ENCODE results near the gene UHMK1. TPM values are rescaled to one million over a fixed set of nuclear protein-coding genes. Genes with fewer than 3 reads are reported as not detected.

UHMK1 gene
- total RNA-seq, 6 donors from 2014 or later: 19.3 to 68.2 (median 45.6) TPM

- 84 to 93% methylated on average over 3 of the region's 3 CpGs for WGBS, 2 donors
- H3K4me1 ChIP-seq: peaks cover 9 to 14% (median 11%) of the 10 kb centered on the region in 4 donors
- no peak for DNase-seq
- H3K9me3 ChIP-seq: no peaks in the 10 kb centered on the region
- no peak for ATAC-seq (ENCODE audit: low FRiP score in 2 of 2)
- TF ChIP-seq POLR2A (IDR thresholded peaks at IDR 0.05): no peak
- TF ChIP-seq POLR2AphosphoS5 (IDR thresholded peaks at IDR 0.05): no peak
- TF ChIP-seq CTCF (IDR thresholded peaks at IDR 0.05): no peak
- TF ChIP-seq EP300 (IDR thresholded peaks at IDR 0.05): no peak
- no peaks in the 10 kb centered on the region for H3K27me3 ChIP-seq
- H3K4me3 ChIP-seq: no peak overlapping the region
- H3K27ac ChIP-seq: no peak overlapping the region
- no peaks in the 10 kb centered on the region for H3K36me3 ChIP-seq
Observed at GRCh38 chr1:162557536-162557935, 59.9 kb downstream of the UHMK1 start.

- Histone ChIP-seq H3K36me3 (no peaks in the 10 kb centered on the region), H3K27me3 (no peaks in the 10 kb centered on the region), H3K4me1 (peaks cover 16 to 24% (median 20%) of the 10 kb centered on the region in 4 donors), H3K9me3 (no peaks in the 10 kb centered on the region), H3K27ac (peak overlapping the region; percentile 90 to 96 (median 93)), H3K4me3 (peak overlapping the region; percentile 39 to 85 (median 62))
- DNase-seq: peak in 1 of 2 donors; percentile 29
- 38 to 41% methylated on average over 9 of the region's 9 CpGs for WGBS, 2 donors
- TF ChIP-seq CTCF (IDR thresholded peaks at IDR 0.05): no peak
- no peak for TF ChIP-seq POLR2A (IDR thresholded peaks at IDR 0.05)
- TF ChIP-seq EP300 (IDR thresholded peaks at IDR 0.05): no peak
- no peak for TF ChIP-seq POLR2AphosphoS5 (IDR thresholded peaks at IDR 0.05)
- ATAC-seq (ENCODE audit: low FRiP score in 2 of 2): no peak
Observed at GRCh38 chr1:162560303-162561036, 62.9 kb downstream of the UHMK1 start.

GRCh38 chr1:162561037-162561615, 63.5 kb downstream of the UHMK1 start:
- peaks cover 16 to 24% (median 20%) of the 10 kb centered on the region in 4 donors for H3K4me1 ChIP-seq
- ATAC-seq (ENCODE audit: low FRiP score in 2 of 2): peak; percentile 96 to 99
- H3K27me3 ChIP-seq: no peaks in the 10 kb centered on the region

More at GRCh38 chr1:162561037-162561615, 63.5 kb downstream of the UHMK1 start:
- peak overlapping the region; percentile 53 to 85 (median 62) for H3K4me3 ChIP-seq
- H3K36me3 ChIP-seq: peaks cover 0 to 2% (median 0%) of the 10 kb centered on the region in 4 donors
- H3K27ac ChIP-seq: peak overlapping the region; percentile 90 to 96 (median 93)
- TF ChIP-seq POLR2AphosphoS5 (IDR thresholded peaks at IDR 0.05) (peak in 1 of 2 donors; percentile 70), CTCF (IDR thresholded peaks at IDR 0.05) (no peak), EP300 (IDR thresholded peaks at IDR 0.05) (peak in 1 of 4 donors; percentile 1), POLR2A (IDR thresholded peaks at IDR 0.05) (peak in 3 of 4 donors; percentile 21 to 92 (median 72))
- H3K9me3 ChIP-seq: no peaks in the 10 kb centered on the region
- DNase-seq: peak; percentile 99 to 100
- 0 to 1% methylated on average over 18 to 20 of the region's 53 CpGs for WGBS, 2 donors

Data from upper lobe of left lung (tissue), 6 donors.